Kidney (tissue), 14 donors: ENCODE data around the gene PNCK. TPM values are rescaled to one million over a fixed set of nuclear protein-coding genes. Genes with fewer than 3 reads are reported as not detected.

Source experiments
- DNase-seq, 5 donors: peaks; one replicate each; pipeline ENCODE4 v3.0.0-alpha.2; 2013 to 2020
- FAIRE-seq: peaks from 2 replicates; lab custom pipeline; 2012; peaks lifted over from hg19 to GRCh38; lab: Jason Lieb, UNC
- H3K27ac ChIP-seq, 2 donors: one replicate each; pipeline ENCODE4 v1.7.0; 2013; ENCODE audit warnings: low read depth in 2 of 2, low read length in 2 of 2, inconsistent platforms in 1 of 2
- H3K27me3 ChIP-seq: one replicate; pipeline ENCODE4 v1.7.1; 2013; ENCODE audit warnings: low read length, inconsistent platforms; ENCODE audit not compliant: control insufficient read depth, insufficient read depth
- H3K36me3 ChIP-seq, 3 donors: one replicate each; pipeline versions ENCODE4 v1.7.0 to v1.7.1; 2013; ENCODE audit warnings: low read length in 3 of 3, control low read depth in 1 of 3, inconsistent platforms in 1 of 3; ENCODE audit not compliant: insufficient read depth in 3 of 3, control insufficient read depth in 2 of 3
- H3K4me1 ChIP-seq, 3 donors: one replicate each; pipeline versions ENCODE4 v1.7.0 to v1.7.1; 2013; ENCODE audit warnings: low read length in 3 of 3, inconsistent platforms in 1 of 3, low read depth in 1 of 3; ENCODE audit not compliant: control insufficient read depth in 2 of 3, insufficient read depth in 2 of 3
- H3K4me3 ChIP-seq, 3 donors: one replicate each; pipeline versions ENCODE4 v1.7.0 to v1.8.1; 2013; ENCODE audit warnings: low read length in 3 of 3, control low read depth in 1 of 3, inconsistent platforms in 1 of 3
- H3K9ac ChIP-seq, 3 donors: one replicate each; pipeline versions ENCODE4 v1.7.0 to v1.7.1; 2013; ENCODE audit warnings: low read length in 3 of 3, control low read depth in 1 of 3, inconsistent platforms in 1 of 3
- H3K9me3 ChIP-seq, 3 donors: one replicate each; pipeline versions ENCODE4 v1.7.0 to v1.7.1; 2013; ENCODE audit warnings: low read length in 3 of 3, control low read depth in 1 of 3, inconsistent platforms in 1 of 3; ENCODE audit not compliant: control insufficient read depth in 2 of 3, insufficient read depth in 1 of 3
- CTCF ChIP-seq: IDR thresholded peaks from 3 replicates; pipeline ENCODE4 v1.5.1; 2012; ENCODE audit warnings: mild to moderate bottlenecking, moderate library complexity, borderline replicate concordance; ENCODE audit not compliant: insufficient read depth; ENCODE audit errors: extremely low read depth
- intact Hi-C: fragments of 100-400 bp; cut with DNase I; formaldehyde crosslinking; loops from one replicate; pipeline ENCODE4 v1.11.1; 2022
- polyA plus RNA-seq: library from polyadenylated mRNA; stranded (reverse); fragments of 350-450 nt; fragmentation: Illumina TruSeq; extraction: RNeasy Lipid Tissue Mini Kit (QIAGEN cat#74804); gene quantifications from one replicate; pipeline ENCODE4 v1.2.3, GENCODE V29; 2014; ENCODE audit warnings: low read depth, low replicate concordance; ENCODE audit not compliant: insufficient read depth
- total RNA-seq: library from RNA; stranded (reverse); fragmentation: NEBNext Ultra II Directional; extraction: Animal tissue kit (Norgen Biotek cat#: 25700); gene quantifications from one replicate; pipeline ENCODE4 v1.2.1, GENCODE V29; 2021
- donor health status: control.
- donor health status: control.
- donor health status: control.
- donor health status: control.
- donor health status: control.
- donor health status: DM: yes; HTN: yes; CAD: no.
- donor health status: Normal renal cell carcinoma (clear cell type).

The PNCK gene
- total and polyA plus RNA-seq, 2 donors from 2014 or later, result 1.5 to 5.5 TPM

GRCh38 chrX:153649915-153650782 lies 23.5 kb downstream of the PNCK start:
- Histone ChIP-seq H3K27ac (no peak overlapping the region), H3K9ac (no peak overlapping the region), H3K9me3 (no peaks in the 10 kb centered on the region), H3K27me3 (no peaks in the 10 kb centered on the region), H3K4me3 (no peak overlapping the region), H3K36me3 (no peaks in the 10 kb centered on the region), H3K4me1 (peaks cover 0 to 2% (median 0%) of the 10 kb centered on the region in 3 donors)
- intact Hi-C loops, result no loop called here
- DNase-seq (peak in 2 of 5 donors; percentile 30 to 59), FAIRE-seq (no peak)
- TF ChIP-seq CTCF, result no peak

GRCh38 chrX:153649178-153649914 lies 24.3 kb downstream of the PNCK start:
- Histone ChIP-seq H3K9ac (peak overlapping the region in 1 of 3 donors; percentile 46), H3K36me3 (no peaks in the 10 kb centered on the region), H3K27ac (peak overlapping the region in 1 of 2 donors; percentile 9), H3K9me3 (no peaks in the 10 kb centered on the region), H3K4me3 (peak overlapping the region in 1 of 3 donors; percentile 47), H3K27me3 (no peaks in the 10 kb centered on the region), H3K4me1 (peaks cover 0 to 2% (median 0%) of the 10 kb centered on the region in 3 donors)
- intact Hi-C loops, result no loop called here
- no peak for FAIRE-seq
- peak; percentile 16 for TF ChIP-seq CTCF
- peak in 3 of 5 donors; percentile 23 to 78 (median 53) for DNase-seq

- peak in 2 of 5 donors; percentile 28 to 36 for DNase-seq
Measured at GRCh38 chrX:153648358-153649177, 25.0 kb downstream of the PNCK start.

More at GRCh38 chrX:153648358-153649177, 25.0 kb downstream of the PNCK start:
- Histone ChIP-seq H3K9ac (peak overlapping the region in 1 of 3 donors; percentile 46), H3K4me1 (peaks cover 0 to 4% (median 0%) of the 10 kb centered on the region in 3 donors), H3K36me3 (no peaks in the 10 kb centered on the region), H3K4me3 (peak overlapping the region in 2 of 3 donors; percentile 38 to 47), H3K27ac (peak overlapping the region in 1 of 2 donors; percentile 28), H3K9me3 (no peaks in the 10 kb centered on the region), H3K27me3 (no peaks in the 10 kb centered on the region)
- intact Hi-C loops, result no loop called here
- FAIRE-seq, result no peak
- no peak for TF ChIP-seq CTCF
